Astrocyte (in vitro differentiated cells and primary cell): Measurements from ENCODE around the gene SPON2. TPM values are rescaled to one million over a fixed set of nuclear protein-coding genes. Genes with fewer than 3 reads are reported as not detected.

ENCODE experiments used
- DNase-seq: peaks from one replicate; pipeline ENCODE4 v3.0.0-alpha.2; 2010; ENCODE audit warnings: low read depth
- FAIRE-seq: peaks from 2 replicates; lab custom pipeline; 2011; peaks lifted over from hg19 to GRCh38; lab: Jason Lieb, UNC
- H2AFZ ChIP-seq: 2 replicates; pipeline ENCODE4 v1.6.0; 2012; ENCODE audit warnings: low read depth, low read length, inconsistent platforms
- H3K27ac ChIP-seq: 2 replicates; pipeline ENCODE4 v1.5.1; 2011; ENCODE audit warnings: low read depth, low read length, inconsistent platforms
- H3K27me3 ChIP-seq: 2 replicates; pipeline ENCODE4 v1.6.0; 2011; ENCODE audit warnings: low read length, inconsistent platforms; ENCODE audit not compliant: insufficient read depth
- H3K36me3 ChIP-seq: 2 replicates; pipeline ENCODE4 v1.5.1; 2011; ENCODE audit warnings: low read length, inconsistent platforms; ENCODE audit not compliant: insufficient read depth
- H3K4me1 ChIP-seq: 2 replicates; pipeline ENCODE4 v1.5.1; 2011; ENCODE audit warnings: low read length, inconsistent platforms; ENCODE audit not compliant: insufficient read depth
- H3K4me2 ChIP-seq: 2 replicates; pipeline ENCODE4 v1.6.0; 2012; ENCODE audit warnings: low read length, inconsistent platforms
- H3K4me3 ChIP-seq: 2 replicates; pipeline ENCODE4 v1.5.1; 2011; ENCODE audit warnings: low read depth, mild to moderate bottlenecking, low read length, inconsistent platforms; ENCODE audit not compliant: insufficient read depth
- H3K79me2 ChIP-seq: 2 replicates; pipeline ENCODE4 v1.6.0; 2012; ENCODE audit warnings: mild to moderate bottlenecking, low read length, inconsistent platforms; ENCODE audit not compliant: insufficient read depth
- H3K9ac ChIP-seq: 2 replicates; pipeline ENCODE4 v1.6.0; 2012; ENCODE audit warnings: mild to moderate bottlenecking, low read length, inconsistent platforms
- H3K9me3 ChIP-seq: 2 replicates; pipeline ENCODE4 v1.5.1; 2012; ENCODE audit warnings: low read depth, mild to moderate bottlenecking, low read length, inconsistent platforms; ENCODE audit not compliant: insufficient read depth
- H4K20me1 ChIP-seq: 2 replicates; pipeline ENCODE4 v1.6.0; 2012; ENCODE audit warnings: low read length, inconsistent platforms; ENCODE audit not compliant: insufficient read depth
- H3K27ac Mint-ChIP-seq: one replicate; pipeline ENCODE4 v1.8.0; 2021; ENCODE audit warnings: mild to moderate bottlenecking, mixed read lengths; ENCODE audit not compliant: unreplicated experiment
- H3K27me3 Mint-ChIP-seq: one replicate; pipeline ENCODE4 v1.8.0; 2021; ENCODE audit warnings: low read depth, mixed read lengths; ENCODE audit not compliant: unreplicated experiment
- H3K36me3 Mint-ChIP-seq: one replicate; pipeline ENCODE4 v1.8.0; 2021; ENCODE audit warnings: low read depth, mixed read lengths; ENCODE audit not compliant: unreplicated experiment
- H3K4me1 Mint-ChIP-seq: one replicate; pipeline ENCODE4 v1.8.0; 2021; ENCODE audit warnings: low read depth, mixed read lengths; ENCODE audit not compliant: unreplicated experiment
- H3K4me3 Mint-ChIP-seq: one replicate; pipeline ENCODE4 v1.8.0; 2021; ENCODE audit warnings: mild to moderate bottlenecking, moderate library complexity, mixed read lengths; ENCODE audit not compliant: unreplicated experiment
- H3K9me3 Mint-ChIP-seq: one replicate; pipeline ENCODE4 v1.8.0; 2021; ENCODE audit warnings: mild to moderate bottlenecking, mixed read lengths; ENCODE audit not compliant: unreplicated experiment
- CTCF ChIP-seq: IDR thresholded peaks from 2 replicates; pipeline ENCODE4 v1.5.1; 2011; ENCODE audit warnings: low read depth, mild to moderate bottlenecking, inconsistent platforms, low read length, moderate library complexity; ENCODE audit not compliant: insufficient read depth
- EZH2 ChIP-seq: IDR thresholded peaks from 2 replicates; pipeline ENCODE4 v1.6.1; 2012; ENCODE audit warnings: mild to moderate bottlenecking, low read length, inconsistent platforms; ENCODE audit not compliant: insufficient read depth
- total RNA-seq: library from RNA; stranded (reverse); gene quantifications from 2 replicates; pipeline ENCODE4 v1.2.1, GENCODE V29; 2021

The SPON2 gene
- total RNA-seq, 1 donor from 2014 or later: 47.8 TPM

- Mint-ChIP-seq H3K9me3 (peaks cover 2% of the 10 kb centered on the region), H3K4me3 (peak overlapping the region; percentile 77), H3K27me3 (peaks cover 31% of the 10 kb centered on the region), H3K27ac (no peak overlapping the region), H3K4me1 (peaks cover 3% of the 10 kb centered on the region), H3K36me3 (peaks cover 9% of the 10 kb centered on the region)
- Histone ChIP-seq H4K20me1 (peaks cover 5% of the 10 kb centered on the region), H3K4me2 (peak overlapping the region; percentile 87), H3K4me1 (peaks cover 5% of the 10 kb centered on the region), H3K79me2 (no peaks in the 10 kb centered on the region), H3K9me3 (no peaks in the 10 kb centered on the region), H3K36me3 (no peaks in the 10 kb centered on the region), H3K27me3 (peaks cover 18% of the 10 kb centered on the region), H2AFZ (peak overlapping the region; percentile 78), H3K4me3 (peak overlapping the region; percentile 65), H3K27ac (peak overlapping the region; percentile 1), H3K9ac (peak overlapping the region; percentile 76)
- no peak for FAIRE-seq
- peak; percentile 81 for DNase-seq
- TF ChIP-seq EZH2 (no peak), CTCF (peak; percentile 71)
Observed at GRCh38 chr4:1167244-1167949, 5.0 kb downstream of the SPON2 start.

GRCh38 chr4:1166509-1167243 lies 5.7 kb downstream of the SPON2 start:
- Histone ChIP-seq H2AFZ (peak overlapping the region; percentile 78), H3K9me3 (no peaks in the 10 kb centered on the region), H3K4me1 (peaks cover 4% of the 10 kb centered on the region), H3K79me2 (no peaks in the 10 kb centered on the region), H3K9ac (peak overlapping the region; percentile 76), H3K36me3 (no peaks in the 10 kb centered on the region), H3K4me2 (peak overlapping the region; percentile 87), H3K27me3 (peaks cover 13% of the 10 kb centered on the region), H3K4me3 (peak overlapping the region; percentile 65), H4K20me1 (peaks cover 5% of the 10 kb centered on the region), H3K27ac (no peak overlapping the region)
- Mint-ChIP-seq H3K4me3 (peak overlapping the region; percentile 47), H3K27me3 (peaks cover 31% of the 10 kb centered on the region), H3K36me3 (peaks cover 9% of the 10 kb centered on the region), H3K27ac (peak overlapping the region; percentile 6), H3K9me3 (peaks cover 2% of the 10 kb centered on the region), H3K4me1 (peaks cover 3% of the 10 kb centered on the region)
- TF ChIP-seq CTCF: no peak
- TF ChIP-seq EZH2: no peak
- no peak for FAIRE-seq
- no peak for DNase-seq
